ENCODE measurements around the gene STEAP3. TPM values are rescaled to one million over a fixed set of nuclear protein-coding genes. Genes with fewer than 3 reads are reported as not detected.

STEAP3 gene
- total RNA-seq, 2 donors from 2014 or later, result 4.4 to 7.9 TPM

- Histone ChIP-seq H3K4me3 (ENCODE audit: low read length) (no peak overlapping the region), H3K9ac (ENCODE audit: extremely low read depth, low read length, poor library complexity, severe bottlenecking) (no peak overlapping the region), H3K36me3 (ENCODE audit: control insufficient read depth, insufficient read depth, low read length) (no peaks in the 10 kb centered on the region), H3K4me1 (ENCODE audit: control insufficient read depth, insufficient read depth, low read length) (no peaks in the 10 kb centered on the region), H3K27me3 (ENCODE audit: control insufficient read depth, insufficient read depth, low read length, poor library complexity, severe bottlenecking) (no peaks in the 10 kb centered on the region), H3K9me3 (ENCODE audit: control insufficient read depth, low read length) (no peaks in the 10 kb centered on the region), H3K27ac (ENCODE audit: low read depth, low read length) (no peak overlapping the region)
- no peak overlapping the region for H3K27ac Mint-ChIP-seq
- no peaks in the 10 kb centered on the region for H3K27me3 Mint-ChIP-seq (ENCODE audit: insufficient read depth)
- WGBS, 2 experiments (ENCODE audit: insufficient coverage in 1 of 2, insufficient read length in 1 of 2), result 75% methylated on average over 5 of the region's 5 CpGs; no CpG with 5 or more reads in 1 of the 2 experiments
- H3K36me3 Mint-ChIP-seq (ENCODE audit: low read depth), result no peaks in the 10 kb centered on the region
- no peaks in the 10 kb centered on the region for H3K9me3 Mint-ChIP-seq
- peaks cover 6% of the 10 kb centered on the region for H3K4me1 Mint-ChIP-seq
- DNase-seq, result peak; percentile 68
- TF ChIP-seq CTCF (conservative IDR thresholded peaks at IDR 0.05), result peak; percentile 58
- no peak overlapping the region for H3K4me3 Mint-ChIP-seq
These were observed 87.7 kb downstream of the STEAP3 start for GRCh38 chr2:119311371-119311770.

DNA sequence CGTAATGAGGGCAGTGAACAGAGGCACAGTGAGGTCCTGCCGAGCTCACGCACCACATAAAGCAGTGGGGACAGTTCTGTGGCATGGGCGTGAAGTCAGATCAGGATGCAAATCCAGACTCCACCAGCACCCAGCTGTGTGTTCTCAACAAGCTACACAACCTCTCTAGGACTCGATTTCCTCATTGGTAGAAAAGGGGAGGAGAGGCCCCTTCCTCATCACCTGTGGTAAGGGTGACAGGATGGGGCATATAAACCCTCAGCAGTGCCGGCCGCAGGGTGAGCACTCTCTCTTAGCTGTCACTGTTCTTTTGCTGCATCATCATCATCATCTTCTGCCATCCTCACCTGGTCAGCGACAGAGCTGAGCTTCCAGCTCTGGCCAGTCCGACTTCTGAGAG, 88.2 kb downstream of the STEAP3 start:
- DNase-seq, result no peak
- Mint-ChIP-seq H3K9me3 (no peaks in the 10 kb centered on the region), H3K36me3 (ENCODE audit: low read depth) (no peaks in the 10 kb centered on the region), H3K4me3 (no peak overlapping the region), H3K4me1 (peaks cover 6% of the 10 kb centered on the region), H3K27me3 (ENCODE audit: insufficient read depth) (no peaks in the 10 kb centered on the region), H3K27ac (no peak overlapping the region)
- H3K27ac ChIP-seq (ENCODE audit: low read depth, low read length), result no peak overlapping the region
- no peak overlapping the region for H3K4me3 ChIP-seq (ENCODE audit: low read length)
- no peak overlapping the region for H3K9ac ChIP-seq (ENCODE audit: extremely low read depth, low read length, poor library complexity, severe bottlenecking)
- no peaks in the 10 kb centered on the region for H3K36me3 ChIP-seq (ENCODE audit: control insufficient read depth, insufficient read depth, low read length)
- WGBS, 2 experiments (ENCODE audit: insufficient coverage in 1 of 2, insufficient read length in 1 of 2), result 91 to 96% methylated on average over 7 to 9 of the region's 9 CpGs
- no peak for TF ChIP-seq CTCF (conservative IDR thresholded peaks at IDR 0.05)
- H3K9me3 ChIP-seq (ENCODE audit: control insufficient read depth, low read length), result no peaks in the 10 kb centered on the region
- H3K27me3 ChIP-seq (ENCODE audit: control insufficient read depth, insufficient read depth, low read length, poor library complexity, severe bottlenecking), result no peaks in the 10 kb centered on the region
- no peaks in the 10 kb centered on the region for H3K4me1 ChIP-seq (ENCODE audit: control insufficient read depth, insufficient read depth, low read length)

Other genes with a start within 250 kb of the STEAP3 start
- gene C1QL2, start 65.1 kb upstream of the STEAP3 start, total RNA-seq, result not detected
- 10 to 100 TPM; 10.7 to 10.9 TPM for gene C2orf76, start 143.0 kb downstream of the STEAP3 start, total RNA-seq
- 100 to 1,000 TPM; 138 to 178 TPM for gene DBI, start 143.1 kb downstream of the STEAP3 start, total RNA-seq
- gene TMEM37, start 208.0 kb downstream of the STEAP3 start, total RNA-seq, result 10 to 100 TPM; 12.0 to 16.2 TPM